ENCODE data around the gene DRD4. TPM values are rescaled to one million over a fixed set of nuclear protein-coding genes. Genes with fewer than 3 reads are reported as not detected.

DRD4 gene
- total and polyA plus RNA-seq, 2 of the 8 experiments (the other 6 are each of a cell fraction or from before 2014, with no cell fraction given) = 3.4 to 4.9 TPM

GRCh38 chr11:639332-639955 lies 2.4 kb downstream of the DRD4 start:
- Histone ChIP-seq H2BK20ac (ENCODE audit: low read length) (no peak overlapping the region; the same call in 1 of the 2 replicates), H4K91ac (replicated peaks; ENCODE audit: insufficient read length, low read length) (peak overlapping the region; percentile 95), H3K14ac (ENCODE audit: insufficient read length) (no peak overlapping the region), H3K79me1 (ENCODE audit: low read depth, low read length) (no peaks in the 10 kb centered on the region), H2AFZ (ENCODE audit: low read length) (no peak overlapping the region), H3K23ac (ENCODE audit: insufficient read length) (no peak overlapping the region), H3K27me3 (replicated peaks in 1 of 4; ENCODE audit: control insufficient read depth in 3 of 4, extremely low read depth in 1 of 4, insufficient read depth in 3 of 4, low read length in 3 of 4) (peaks cover 21 to 49% (median 43%) of the 10 kb centered on the region in 4 experiments), H2AK5ac (ENCODE audit: low read depth, low read length) (peak overlapping the region; percentile 86), H3K27ac (ENCODE audit: low read depth, low read length) (peak overlapping the region; percentile 78), H2BK15ac (ENCODE audit: low read length) (0 out of 2 replicates have a peak overlapping the region, but pooled peaks have one; percentile 72), H3K4me3 (ENCODE audit: extremely low read depth in 1 of 4, insufficient read depth in 2 of 4, low read depth in 3 of 4, low read length in 4 of 4) (peak overlapping the region; percentile 26 to 60 (median 35)), H2BK5ac (ENCODE audit: low read depth, low read length) (no peak overlapping the region), H4K20me1 (replicated peaks in 1 of 2; ENCODE audit: control insufficient read depth in 1 of 2, insufficient read depth in 2 of 2, low read length in 2 of 2) (peaks cover 0 to 5% of the 10 kb centered on the region in 2 experiments), H4K5ac (ENCODE audit: insufficient read length, low read depth, low read length) (peak overlapping the region; percentile 65), H2BK12ac (ENCODE audit: low read depth, low read length) (peak overlapping the region; percentile 99), H4K8ac (ENCODE audit: extremely low read depth, insufficient read depth, low read length) (peak overlapping the region; percentile 93), H2BK120ac (replicated peaks; ENCODE audit: low read depth, low read length) (peak overlapping the region; percentile 90), H3K4me1 (replicated peaks in 1 of 4; ENCODE audit: control insufficient read depth in 3 of 4, insufficient read depth in 4 of 4, low read length in 3 of 4) (peaks cover 0 to 30% (median 20%) of the 10 kb centered on the region in 4 experiments; a peak in 6 of 7 replicates), H3K18ac (ENCODE audit: extremely low read depth, low read length) (peak overlapping the region; percentile 97), H3K23me2 (ENCODE audit: low read depth, low read length) (peaks cover 21% of the 10 kb centered on the region; the same call in 1 of the 2 replicates), H3K79me2 (ENCODE audit: control insufficient read depth in 1 of 2, insufficient read depth in 2 of 2, low read length in 2 of 2) (no peaks in the 10 kb centered on the region), H3K56ac (replicated peaks; ENCODE audit: insufficient read length, low read depth, low read length) (no peak overlapping the region), H3K9me3 (ENCODE audit: insufficient read depth in 2 of 2, low read depth in 1 of 2, low read length in 1 of 2) (no peaks in the 10 kb centered on the region; a peak in 1 of 4 replicates), H3K4me2 (ENCODE audit: insufficient read depth in 1 of 2, low read depth in 2 of 2, low read length in 2 of 2) (peak overlapping the region; percentile 81 to 91), H3K4ac (replicated peaks; ENCODE audit: insufficient read length, low read depth, low read length) (peak overlapping the region; percentile 38), H3K36me3 (ENCODE audit: control insufficient read depth in 2 of 4, insufficient read depth in 4 of 4, low read length in 3 of 4) (peaks cover 0 to 3% (median 0%) of the 10 kb centered on the region in 4 experiments; a peak in 1 of 8 replicates), H3K9ac (replicated peaks in 1 of 4; ENCODE audit: extremely low read depth in 1 of 4, low read depth in 3 of 4, low read length in 3 of 4) (peak overlapping the region; percentile 35 to 67 (median 49); a peak in 6 of 7 replicates)
- FAIRE-seq (no peak), DNase-seq (ENCODE audit: low read depth in 1 of 2, low spot score in 2 of 2) (no peak)
- ChIA-PET POLR2A (ENCODE audit: partially characterized antibody) (interaction anchor here (0.6 to 3.6 kb wide), 16 partner anchors 10 to 438 kb away, joined by 3 to 20 read pairs (median 6); partner anchors contain the start of genes IRF7 and TALDO1), CTCF (ENCODE audit: partially characterized antibody) (interaction anchor here (0.7 to 2.0 kb wide), 3 partner anchors 20 to 132 kb away, joined by 3 to 10 read pairs (median 3); no protein-coding TSS in a partner anchor)
- WGBS, 2 experiments (ENCODE audit: extremely low coverage in 1 of 2, insufficient coverage in 1 of 2, insufficient read length in 1 of 2, insufficient replicate concordance in 2 of 2, low coverage in 1 of 2, low lambda C conversion rate in 2 of 2, missing lambda C conversion rate in 1 of 2) = 27% methylated on average over 35 of the region's 80 CpGs; no CpG with 5 or more reads in 1 of the 2 experiments
- TF ChIP-seq POLR2AphosphoS5 (IDR thresholded peaks at IDR 0.05; ENCODE audit: low read depth, low read length) = peak; percentile 34; the same call in 1 of the 2 replicates
- TF ChIP-seq GABPA (IDR thresholded peaks at IDR 0.05; ENCODE audit: borderline replicate concordance, insufficient read depth, low read length) = peak; percentile 26; the same call in 1 of the 2 replicates
- peak in 1 of 2 experiments; percentile 23; a peak in 1 of 3 replicates for TF ChIP-seq POLR2A (IDR thresholded peaks at IDR 0.05; ENCODE audit: control extremely low read depth in 1 of 2, low read depth in 2 of 2, low read length in 2 of 2)
- peak; percentile 33 for TF ChIP-seq EZH2 (IDR thresholded peaks at IDR 0.05; ENCODE audit: low read depth, low read length, severe bottlenecking)
- TF ChIP-seq TEAD4 (IDR thresholded peaks at IDR 0.05; ENCODE audit: low read depth, low read length) = no peak
- 0 out of 2 replicates have a peak, but pooled peaks have one; percentile 29 for TF ChIP-seq E2F6 (IDR thresholded peaks at IDR 0.05)
- TF ChIP-seq SUZ12 (IDR thresholded peaks at IDR 0.05; ENCODE audit: low read length) = peak; percentile 52; the same call in 1 of the 2 replicates
- peak; percentile 87 for TF ChIP-seq MAX (IDR thresholded peaks at IDR 0.05)
- no peak for TF ChIP-seq SRF (IDR thresholded peaks at IDR 0.05; ENCODE audit: low read depth, low read length)

All from H1 (cell line).